GM12891 (cell line): ENCODE measurements around the gene VAV3.

Source experiments
- PAX5 ChIP-seq: IDR thresholded peaks from 2 replicates; pipeline ENCODE4 v1.6.1; 2011; ENCODE audit warnings: low read length, moderate library complexity, mild to moderate bottlenecking; ENCODE audit not compliant: insufficient read depth, severe bottlenecking
- POLR2A ChIP-seq: IDR thresholded peaks from 2 replicates; pipeline ENCODE4 v1.6.1; 2011; ENCODE audit warnings: low read depth, low read length, control low read depth
- POLR2AphosphoS5 ChIP-seq: IDR thresholded peaks from 2 replicates; pipeline ENCODE4 v1.6.1; 2011; ENCODE audit warnings: low read depth, low read length, control low read depth
- POU2F2 ChIP-seq: IDR thresholded peaks from 2 replicates; pipeline ENCODE4 v1.6.1; 2011; ENCODE audit warnings: low read depth, mild to moderate bottlenecking, control low read depth, low read length, moderate library complexity
- SPI1 ChIP-seq: IDR thresholded peaks from 2 replicates; pipeline ENCODE4 v1.6.1; 2011; ENCODE audit warnings: low read depth, low read length, control low read depth
- TAF1 ChIP-seq: IDR thresholded peaks from 2 replicates; pipeline ENCODE4 v1.6.1; 2011; ENCODE audit warnings: low read depth, low read length, control low read depth

GRCh38 chr1:107682467-107682866, 282.5 kb downstream of the VAV3 start:
- TF ChIP-seq TAF1 (no peak), POLR2AphosphoS5 (no peak), PAX5 (no peak), SPI1 (no peak), POLR2A (no peak), POU2F2 (no peak)
